ENCODE data around the gene ZYG11A. TPM values are rescaled to one million over a fixed set of nuclear protein-coding genes. Genes with fewer than 3 reads are reported as not detected.

Gene ZYG11A
- total and polyA plus RNA-seq, 2 of the 8 experiments (the other 6 are each of a cell fraction or from before 2014, with no cell fraction given): 0.89 to 2.6 TPM

- no peak for TF ChIP-seq E2F6 (IDR thresholded peaks at IDR 0.05)
- TF ChIP-seq EZH2 (IDR thresholded peaks at IDR 0.05; ENCODE audit: low read depth, low read length, severe bottlenecking): no peak
- peak; percentile 92 for TF ChIP-seq TCF12 (IDR thresholded peaks at IDR 0.05; ENCODE audit: low read depth, low read length)
- no peak for TF ChIP-seq MAFK (IDR thresholded peaks at IDR 0.05; ENCODE audit: low read depth, low read length)
Measured at GRCh38 chr1:52943876-52944416, 101.4 kb downstream of the ZYG11A start (continued).
